H1 (cell line): ENCODE measurements around the gene NELFA. TPM values are rescaled to one million over a fixed set of nuclear protein-coding genes. Genes with fewer than 3 reads are reported as not detected.

Source experiments
- CTCF ChIA-PET: fragments of 300-600 bp; sonication (Branson Sonifier 250); formaldehyde crosslinking; loops from one replicate; lab custom pipeline; 2021; ENCODE audit not compliant: partially characterized antibody; lab: Charles Lee
- POLR2A ChIA-PET: fragments of 300-600 bp; sonication (Branson Sonifier 250); formaldehyde crosslinking; loops from one replicate; lab custom pipeline; 2021; ENCODE audit warnings: inconsistent platforms; ENCODE audit not compliant: partially characterized antibody; lab: Charles Lee
- DNase-seq, 2 experiments: peaks; one replicate each; pipeline versions ENCODE4 v3.0.0 to v3.0.0-alpha.2; 2010 to 2022; ENCODE audit warnings: low spot score in 2 of 2, low read depth in 1 of 2, mixed read lengths in 1 of 2
- FAIRE-seq: peaks from 2 replicates; lab custom pipeline; 2011; peaks lifted over from hg19 to GRCh38; lab: Jason Lieb, UNC
- H2AFZ ChIP-seq: 2 replicates; pipeline ENCODE4 v1.8.1; 2012; ENCODE audit warnings: low read length, inconsistent platforms
- H2AK5ac ChIP-seq: 2 replicates; pipeline ENCODE4 v1.6.1; 2013; ENCODE audit warnings: low read depth, low read length
- H2BK120ac ChIP-seq: replicated peaks from 2 replicates; pipeline ENCODE3; 2013; ENCODE audit warnings: low read depth, low read length, inconsistent platforms
- H2BK12ac ChIP-seq: 2 replicates; pipeline ENCODE4 v1.6.1; 2013; ENCODE audit warnings: low read depth, low read length
- H2BK15ac ChIP-seq: 2 replicates; pipeline ENCODE4 v1.6.1; 2013; ENCODE audit warnings: low read length
- H2BK20ac ChIP-seq: 2 replicates; pipeline ENCODE4 v1.6.1; 2013; ENCODE audit warnings: low read length
- H2BK5ac ChIP-seq: 2 replicates; pipeline ENCODE4 v1.6.1; 2013; ENCODE audit warnings: low read depth, low read length
- H3K14ac ChIP-seq: 2 replicates; pipeline ENCODE4 v1.6.1; 2013; ENCODE audit warnings: inconsistent platforms; ENCODE audit not compliant: insufficient read length
- H3K18ac ChIP-seq: 2 replicates; pipeline ENCODE4 v1.6.1; 2013; ENCODE audit warnings: low read length; ENCODE audit errors: extremely low read depth
- H3K23ac ChIP-seq: 2 replicates; pipeline ENCODE4 v1.6.1; 2013; ENCODE audit warnings: inconsistent platforms; ENCODE audit not compliant: insufficient read length
- H3K23me2 ChIP-seq: 2 replicates; pipeline ENCODE4 v1.6.1; 2013; ENCODE audit warnings: low read depth, low read length
- H3K27ac ChIP-seq: 2 replicates; pipeline ENCODE4 v1.6.1; 2011; ENCODE audit warnings: low read depth, low read length, inconsistent platforms
- H3K27me3 ChIP-seq, 4 experiments: replicated peaks in 1 of 4; 1 replicate in 1 of 4; 2 replicates in 3 of 4; pipeline versions ENCODE4 v1.6.1 to v1.8.1; 2011 to 2013; ENCODE audit warnings: low read length in 3 of 4, mild to moderate bottlenecking in 3 of 4, inconsistent platforms in 2 of 4, mixed read lengths in 2 of 4, moderate library complexity in 1 of 4; ENCODE audit not compliant: control insufficient read depth in 3 of 4, insufficient read depth in 3 of 4; ENCODE audit errors: extremely low read depth in 1 of 4
- H3K36me3 ChIP-seq, 4 experiments: 2 replicates each; pipeline versions ENCODE4 v1.6.1 to v1.8.1; 2011 to 2013; ENCODE audit warnings: mild to moderate bottlenecking in 4 of 4, low read length in 3 of 4, moderate library complexity in 2 of 4, control low read depth in 1 of 4, inconsistent platforms in 1 of 4; ENCODE audit not compliant: insufficient read depth in 4 of 4, control insufficient read depth in 2 of 4
- H3K4ac ChIP-seq: replicated peaks from 2 replicates; pipeline ENCODE3; 2013; ENCODE audit warnings: low read length, low read depth, mixed read lengths, inconsistent platforms; ENCODE audit not compliant: insufficient read length
- H3K4me1 ChIP-seq, 4 experiments: replicated peaks in 1 of 4; 1 replicate in 1 of 4; 2 replicates in 3 of 4; pipeline versions ENCODE4 v1.6.1 to v1.8.1; 2011 to 2013; ENCODE audit warnings: low read length in 3 of 4, inconsistent platforms in 2 of 4, mixed read lengths in 1 of 4; ENCODE audit not compliant: insufficient read depth in 4 of 4, control insufficient read depth in 3 of 4
- H3K4me2 ChIP-seq, 2 experiments: 2 replicates each; pipeline versions ENCODE4 v1.6.1 to v1.8.1; 2011 to 2013; ENCODE audit warnings: low read depth in 2 of 2, low read length in 2 of 2, control low read depth in 1 of 2, inconsistent platforms in 1 of 2, mild to moderate bottlenecking in 1 of 2; ENCODE audit not compliant: insufficient read depth in 1 of 2
- H3K4me3 ChIP-seq, 4 experiments: fragments of 200-600, 300-600 bp in 1 of 4; sonication (generic), shearing (Covaris generic), sonication (Bioruptor Twin) in 1 of 4; 2 replicates each; pipeline versions ENCODE4 v1.5.1 to v1.8.1; 2011 to 2016; ENCODE audit warnings: low read length in 4 of 4, low read depth in 3 of 4, control low read depth in 2 of 4, inconsistent platforms in 2 of 4, mild to moderate bottlenecking in 2 of 4, mixed read lengths in 1 of 4, moderate library complexity in 1 of 4; ENCODE audit not compliant: insufficient read depth in 2 of 4; ENCODE audit errors: extremely low read depth in 1 of 4
- H3K56ac ChIP-seq: replicated peaks from 2 replicates; pipeline ENCODE3; 2013; ENCODE audit warnings: low read depth, mild to moderate bottlenecking, mixed read lengths, low read length, inconsistent platforms; ENCODE audit not compliant: insufficient read length
- H3K79me1 ChIP-seq: 2 replicates; pipeline ENCODE4 v1.6.1; 2013; ENCODE audit warnings: low read depth, low read length, control low read depth
- H3K79me2 ChIP-seq, 2 experiments: 2 replicates each; pipeline versions ENCODE4 v1.6.1 to v1.8.1; 2012 to 2013; ENCODE audit warnings: low read length in 2 of 2, mild to moderate bottlenecking in 2 of 2, inconsistent platforms in 1 of 2; ENCODE audit not compliant: insufficient read depth in 2 of 2, control insufficient read depth in 1 of 2
- H3K9ac ChIP-seq, 4 experiments: replicated peaks in 1 of 4; 1 replicate in 1 of 4; 2 replicates in 3 of 4; pipeline versions ENCODE4 v1.6.1 to v1.8.1; 2011 to 2013; ENCODE audit warnings: low read depth in 3 of 4, low read length in 3 of 4, control low read depth in 2 of 4, mild to moderate bottlenecking in 2 of 4, moderate library complexity in 2 of 4, inconsistent platforms in 1 of 4; ENCODE audit errors: extremely low read depth in 1 of 4
- H3K9me3 ChIP-seq, 2 experiments: 2 replicates each; pipeline versions ENCODE4 v1.6.1 to v1.8.1; 2012 to 2013; ENCODE audit warnings: mild to moderate bottlenecking in 2 of 2, moderate library complexity in 2 of 2, control low read depth in 1 of 2, inconsistent platforms in 1 of 2, low read depth in 1 of 2, low read length in 1 of 2, mixed read lengths in 1 of 2; ENCODE audit not compliant: insufficient read depth in 2 of 2
- H4K20me1 ChIP-seq, 2 experiments: replicated peaks in 1 of 2; 2 replicates each; pipeline versions ENCODE3 to v1.8.1; 2011 to 2013; ENCODE audit warnings: inconsistent platforms in 2 of 2, low read length in 2 of 2, mild to moderate bottlenecking in 1 of 2; ENCODE audit not compliant: insufficient read depth in 2 of 2, control insufficient read depth in 1 of 2
- H4K5ac ChIP-seq: 2 replicates; pipeline ENCODE4 v1.6.1; 2013; ENCODE audit warnings: low read length, low read depth, mixed read lengths, inconsistent platforms; ENCODE audit not compliant: insufficient read length
- H4K8ac ChIP-seq: 2 replicates; pipeline ENCODE4 v1.8.0; 2013; ENCODE audit warnings: mild to moderate bottlenecking, moderate library complexity, low read length, inconsistent platforms; ENCODE audit not compliant: insufficient read depth; ENCODE audit errors: extremely low read depth
- H4K91ac ChIP-seq: replicated peaks from 2 replicates; pipeline ENCODE3; 2013; ENCODE audit warnings: low read length, mixed read lengths, inconsistent platforms; ENCODE audit not compliant: insufficient read length
- CHD1 ChIP-seq: IDR thresholded peaks from 2 replicates; pipeline ENCODE4 v1.6.1; 2012; ENCODE audit warnings: low read depth, low read length, improper control_type of control experiment
- CTBP2 ChIP-seq: IDR thresholded peaks from 2 replicates; pipeline ENCODE4 v1.7.0; 2011; ENCODE audit warnings: borderline replicate concordance, mild to moderate bottlenecking, moderate library complexity, mixed read lengths, low read length; ENCODE audit not compliant: insufficient read depth, insufficient read length
- HDAC6 ChIP-seq: IDR thresholded peaks from one replicate; pipeline ENCODE4 v1.7.1; 2012; ENCODE audit warnings: low read depth, mild to moderate bottlenecking, inconsistent platforms, low read length, moderate library complexity
- JUN ChIP-seq: IDR thresholded peaks from 2 replicates; pipeline ENCODE4 v1.6.1; 2011; ENCODE audit warnings: low read depth, mild to moderate bottlenecking, improper control_type of control experiment, low read length
- MAFK ChIP-seq: IDR thresholded peaks from 2 replicates; pipeline ENCODE4 v1.6.1; 2012; ENCODE audit warnings: low read depth, mild to moderate bottlenecking, improper control_type of control experiment, low read length
- NANOG ChIP-seq: IDR thresholded peaks from 2 replicates; pipeline ENCODE4 v1.6.1; 2011; ENCODE audit warnings: low read length, low read depth, mild to moderate bottlenecking, inconsistent platforms; ENCODE audit not compliant: insufficient read depth, poor library complexity, severe bottlenecking
- POLR2A ChIP-seq, 2 experiments: IDR thresholded peaks; 1 replicate in 1 of 2; 2 replicates in 1 of 2; pipeline ENCODE4 v1.6.1; 2011; ENCODE audit warnings: low read depth in 2 of 2, low read length in 2 of 2, mild to moderate bottlenecking in 2 of 2; ENCODE audit errors: control extremely low read depth in 1 of 2
- POU5F1 ChIP-seq: IDR thresholded peaks from 2 replicates; pipeline ENCODE4 v1.6.1; 2011; ENCODE audit warnings: low read depth, mild to moderate bottlenecking, low read length, moderate library complexity
- RFX5 ChIP-seq: IDR thresholded peaks from 2 replicates; pipeline ENCODE4 v1.6.1; 2011; ENCODE audit warnings: low read depth, low read length, improper control_type of control experiment, borderline replicate concordance
- SIN3A ChIP-seq, 2 experiments: IDR thresholded peaks in 1 of 2; conservative IDR thresholded peaks in 1 of 2; 2 replicates each; pipeline ENCODE4 v1.6.1; 2011 to 2012; ENCODE audit warnings: low read length in 2 of 2, improper control_type of control experiment in 1 of 2, low read depth in 1 of 2, mild to moderate bottlenecking in 1 of 2
- USF2 ChIP-seq: IDR thresholded peaks from 2 replicates; pipeline ENCODE4 v1.6.1; 2011; ENCODE audit warnings: low read length, improper control_type of control experiment
- WGBS, 2 experiments: shearing (Covaris generic) in 1 of 2; methylation state at CpG; one replicate each; pipeline versions ENCODE4 v1.1.6 to v1.1.7; 2013 to 2015; ENCODE audit warnings: low lambda C conversion rate in 2 of 2, mixed read lengths in 2 of 2, inconsistent platforms in 1 of 2, low coverage in 1 of 2, missing lambda C conversion rate in 1 of 2; ENCODE audit not compliant: insufficient replicate concordance in 2 of 2, insufficient coverage in 1 of 2, insufficient read length in 1 of 2; ENCODE audit errors: extremely low coverage in 1 of 2, missing lambda C conversion rate in 1 of 2; 5-methylcytosine and 5-hydroxymethylcytosine counted together
- polyA plus RNA-seq, 7 experiments: library from polyadenylated mRNA; depleted of rRNA in 3 of 7; stranded (reverse) in 5 of 7; unstranded in 2 of 7; fragments of >200 nt in 5 of 7; fragments of 200-250 nt in 2 of 7; gene quantifications; 1 replicate in 5 of 7; 2 replicates in 1 of 7; 4 replicates in 1 of 7; pipeline versions ENCODE4 v1.2.1 to v1.2.3, GENCODE V29; 2011 to 2013; ENCODE audit warnings: missing spikeins in 2 of 7, mixed read lengths in 2 of 7
- total RNA-seq: library from RNA; stranded (reverse); fragmentation: NEBNext Ultra II Directional; extraction: Animal tissue kit (Norgen Biotek cat#: 25700); gene quantifications from 2 replicates; pipeline ENCODE4 v1.2.1, GENCODE V29; 2021

Gene NELFA
- total and polyA plus RNA-seq, 2 of the 8 experiments (the other 6 are each of a cell fraction or from before 2014, with no cell fraction given) = 41.8 to 57.5 TPM

GRCh38 chr4:2047031-2047660 lies 38.4 kb upstream of the NELFA start:
- H3K4me3 ChIP-seq = 0 out of 8 replicates have a peak overlapping the region, but pooled peaks of 1 of the 4 experiments have one; percentile 19
- H3K79me1 ChIP-seq = no peaks in the 10 kb centered on the region
- H2BK5ac ChIP-seq = no peak overlapping the region
- FAIRE-seq (no peak), DNase-seq (peak in 1 of 2 experiments; percentile 43)
- H3K23me2 ChIP-seq = peaks cover 3% of the 10 kb centered on the region; the same call in 1 of the 2 replicates
- H3K36me3 ChIP-seq = no peaks in the 10 kb centered on the region
- peak overlapping the region; percentile 21 to 34; a peak in 2 of 4 replicates for H3K4me2 ChIP-seq
- H4K5ac ChIP-seq = no peak overlapping the region
- CTCF ChIA-PET = interaction anchor here (0.6 kb wide), 1 partner anchor 172 kb away, joined by 3 read pairs; no protein-coding TSS in a partner anchor
- no peak overlapping the region for H3K18ac ChIP-seq
- no peak overlapping the region for H3K56ac ChIP-seq
- no peaks in the 10 kb centered on the region for H3K79me2 ChIP-seq
- H2BK20ac ChIP-seq = no peak overlapping the region
- H3K23ac ChIP-seq = no peak overlapping the region
- no peak overlapping the region for H3K14ac ChIP-seq
- H3K9ac ChIP-seq = no peak overlapping the region
- peaks cover 4 to 10% (median 5%) of the 10 kb centered on the region in 4 experiments; a peak in 6 of 7 replicates for H3K4me1 ChIP-seq
- H2BK12ac ChIP-seq = no peak overlapping the region
- no peak overlapping the region for H2AFZ ChIP-seq
- POLR2A ChIA-PET = interaction anchor here (1.1 to 1.4 kb wide), 3 partner anchors 11 to 37 kb away, joined by 3 read pairs; partner anchors contain the start of gene NAT8L
- no peak overlapping the region for H2AK5ac ChIP-seq
- H4K20me1 ChIP-seq = peaks cover 0 to 9% of the 10 kb centered on the region in 2 experiments
- peaks cover 0 to 8% of the 10 kb centered on the region in 2 experiments; a peak in 1 of 4 replicates for H3K9me3 ChIP-seq
- H4K8ac ChIP-seq = 0 out of 2 replicates have a peak overlapping the region, but pooled peaks have one; percentile 42
- H3K27me3 ChIP-seq = peaks cover 6 to 23% (median 20%) of the 10 kb centered on the region in 4 experiments
- H2BK15ac ChIP-seq = no peak overlapping the region
- no peak overlapping the region for H2BK120ac ChIP-seq
- no peak overlapping the region for H4K91ac ChIP-seq
- WGBS, 2 experiments = 69% methylated on average over 35 of the region's 57 CpGs; no CpG with 5 or more reads in 1 of the 2 experiments
- H3K4ac ChIP-seq = no peak overlapping the region
- H3K27ac ChIP-seq = no peak overlapping the region
- TF ChIP-seq MAFK = no peak
- no peak for TF ChIP-seq USF2
- no peak for TF ChIP-seq RFX5
- TF ChIP-seq POU5F1 = no peak
- TF ChIP-seq JUN = no peak
- no peak for TF ChIP-seq NANOG
- no peak for TF ChIP-seq POLR2A (IDR thresholded peaks at IDR 0.05; ENCODE audit: control extremely low read depth in 1 of 2, low read depth in 2 of 2, low read length in 2 of 2)
- TF ChIP-seq HDAC6 = no peak
- no peak for TF ChIP-seq SIN3A (conservative IDR thresholded peaks at IDR 0.05 in 1 of 2, IDR thresholded peaks at IDR 0.05 in 1 of 2; ENCODE audit: low read depth in 1 of 2, low read length in 2 of 2)
- TF ChIP-seq CHD1 = no peak
- no peak for TF ChIP-seq CTBP2
